DMS153 (cell line): Measurements from ENCODE around the gene DYNC1I2.
"Not testable (repeated sequence)": the region's sequence is repeated elsewhere in the genome, so short reads cannot be mapped to it uniquely, and the experiment has no call there.

Experiments
- DNase-seq: peaks from one replicate; lab custom pipeline; 2025; lab: John Stamatoyannopoulos, UW

The DYNC1I2 gene

DNA sequence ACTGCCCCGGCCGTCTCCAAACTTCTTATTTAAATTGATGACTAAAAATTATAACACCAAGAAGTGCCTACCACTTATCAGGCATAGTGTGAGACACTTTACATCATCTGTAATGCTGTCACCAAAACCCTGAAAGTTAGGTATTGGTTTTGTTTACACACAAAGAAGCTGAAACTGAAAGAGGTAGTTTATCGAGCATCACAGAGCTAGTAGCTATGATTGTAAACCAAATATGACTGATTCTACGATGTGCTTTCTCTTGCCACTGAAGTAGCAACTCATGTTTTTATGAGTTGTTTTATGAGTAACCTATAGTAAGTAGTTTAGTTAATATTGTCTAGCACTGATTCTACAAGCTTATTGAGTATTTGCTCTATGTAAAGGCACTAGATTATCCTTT lies 31.5 kb downstream of the DYNC1I2 start:
- DNase-seq = no peak

- no peak for DNase-seq
Measured at GRCh38 chr2:171719660-171720059, 32.4 kb downstream of the DYNC1I2 start.

GRCh38 chr2:171723716-171724683 lies 36.7 kb downstream of the DYNC1I2 start:
- peak; percentile 83 for DNase-seq

DNA sequence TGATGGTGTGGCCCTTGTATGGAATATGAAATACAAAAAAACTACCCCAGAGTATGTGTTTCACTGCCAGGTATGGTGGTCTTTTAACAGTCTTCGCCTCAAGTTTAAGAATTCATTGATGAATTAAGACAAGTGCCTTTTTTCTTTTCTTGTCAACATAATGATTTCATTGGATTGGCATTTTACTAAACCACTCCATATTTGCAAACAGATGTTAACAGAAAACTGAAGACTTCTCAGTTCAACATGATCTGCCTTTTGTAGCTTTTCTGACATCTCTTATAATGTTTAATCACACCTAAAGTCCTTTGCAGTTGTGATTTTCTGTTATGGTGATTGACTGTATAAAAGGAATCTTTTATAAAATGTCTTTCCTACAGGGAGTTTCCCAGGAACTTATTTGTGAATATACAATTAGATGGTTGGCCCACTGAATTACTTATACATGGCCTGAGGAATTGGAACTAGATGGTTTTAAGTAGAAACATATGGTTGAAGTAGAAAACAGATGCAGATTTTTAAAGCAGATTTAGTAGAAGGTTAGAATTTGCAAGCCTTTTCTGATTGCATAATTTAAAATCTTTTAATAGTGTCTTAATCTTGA lies 39.7 kb downstream of the DYNC1I2 start:
- DNase-seq = no peak

GRCh38 chr2:171728989-171729951 lies 42.0 kb downstream of the DYNC1I2 start:
- DNase-seq = no peak

GRCh38 chr2:171729952-171730317 lies 42.7 kb downstream of the DYNC1I2 start:
- DNase-seq = no peak

GRCh38 chr2:171735991-171736710 lies 48.9 kb downstream of the DYNC1I2 start:
- no peak for DNase-seq

- DNase-seq = no peak
Measured at GRCh38 chr2:171741189-171741588, 53.9 kb downstream of the DYNC1I2 start.

- DNase-seq = no peak
Measured at GRCh38 chr2:171742760-171743159, 55.5 kb downstream of the DYNC1I2 start.

DNA sequence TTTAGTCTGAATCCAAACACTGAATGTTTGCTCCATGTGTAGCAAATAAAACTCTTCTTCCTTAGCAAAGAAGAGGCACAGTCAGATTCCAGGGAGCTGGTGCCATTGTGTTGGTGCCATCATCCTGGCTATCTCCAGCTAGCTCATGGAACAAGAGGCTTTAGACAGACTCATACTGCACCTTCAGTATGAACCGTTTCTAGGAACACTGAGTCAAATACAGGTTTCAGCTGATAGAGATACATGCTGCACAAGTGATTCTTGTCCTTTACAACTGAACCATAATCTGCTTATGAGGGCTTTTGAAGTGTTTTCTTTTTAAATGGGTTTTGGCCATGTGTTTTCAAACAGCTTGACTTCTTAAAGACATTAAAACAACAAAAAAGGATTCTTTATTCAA lies 57.9 kb downstream of the DYNC1I2 start:
- DNase-seq = no peak

- no peak for DNase-seq
Measured at GRCh38 chr2:171745806-171746205, 58.5 kb downstream of the DYNC1I2 start.

GRCh38 chr2:171747371-171747770 lies 60.1 kb downstream of the DYNC1I2 start:
- DNase-seq = no peak

- no peak for DNase-seq
Measured at GRCh38 chr2:171754254-171754939, 67.1 kb downstream of the DYNC1I2 start.

- DNase-seq = not testable (repeated sequence)
Measured at GRCh38 chr2:171758762-171759161, 71.5 kb downstream of the DYNC1I2 start.

DNA sequence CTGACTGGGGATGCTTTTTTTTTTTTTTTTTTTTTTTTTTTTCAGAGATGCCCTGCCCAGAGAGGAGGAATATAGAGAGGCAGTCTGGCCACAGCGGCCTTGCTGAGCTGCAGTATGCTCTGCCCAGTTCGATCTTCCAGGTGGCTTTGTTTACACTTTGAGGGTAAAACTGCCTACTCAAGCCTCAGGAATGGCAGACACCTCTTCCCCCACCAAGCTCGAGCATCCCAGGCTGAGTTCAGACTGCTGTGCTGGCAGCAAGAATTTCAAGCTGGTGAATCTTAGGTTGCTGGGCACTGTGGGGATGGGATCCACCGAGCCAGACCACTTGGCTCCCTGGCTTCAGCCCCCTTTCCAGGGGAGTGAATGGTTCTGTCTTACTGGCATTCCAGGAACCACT lies 73.9 kb downstream of the DYNC1I2 start:
- not testable (repeated sequence) for DNase-seq

DNA sequence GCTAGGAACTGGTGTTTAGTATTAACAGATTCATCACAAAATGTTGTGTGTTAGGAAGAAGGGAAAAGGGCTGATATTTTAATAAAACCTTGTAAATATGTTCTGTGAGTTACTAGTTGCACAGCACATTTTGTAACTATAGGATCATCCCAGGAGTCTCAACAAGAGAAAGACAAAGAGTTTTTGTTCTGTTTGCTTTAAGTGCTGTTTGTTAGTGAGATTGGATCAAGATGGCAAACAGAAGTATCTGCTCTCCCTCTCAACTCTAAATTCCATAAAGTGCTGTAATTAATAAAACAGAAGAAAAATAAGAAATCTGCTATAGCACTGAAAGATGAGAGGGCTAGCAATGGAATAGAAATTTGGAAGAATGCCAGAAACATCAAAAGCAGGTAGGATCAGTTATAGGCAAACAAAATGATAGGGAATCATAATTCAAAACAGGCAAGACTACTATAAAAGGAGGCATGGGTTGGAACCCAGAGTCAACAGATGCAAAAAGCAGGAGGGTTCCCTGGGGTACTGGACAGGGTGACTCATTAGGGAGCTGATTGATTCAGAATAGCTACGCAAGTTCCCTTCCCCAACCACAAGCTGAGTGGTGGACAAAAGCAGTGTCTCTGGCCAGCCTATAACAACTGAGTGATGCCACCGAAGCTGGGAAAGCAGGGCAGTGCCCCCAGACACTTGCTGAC lies 75.8 kb downstream of the DYNC1I2 start:
- DNase-seq = peak; percentile 26

DNA sequence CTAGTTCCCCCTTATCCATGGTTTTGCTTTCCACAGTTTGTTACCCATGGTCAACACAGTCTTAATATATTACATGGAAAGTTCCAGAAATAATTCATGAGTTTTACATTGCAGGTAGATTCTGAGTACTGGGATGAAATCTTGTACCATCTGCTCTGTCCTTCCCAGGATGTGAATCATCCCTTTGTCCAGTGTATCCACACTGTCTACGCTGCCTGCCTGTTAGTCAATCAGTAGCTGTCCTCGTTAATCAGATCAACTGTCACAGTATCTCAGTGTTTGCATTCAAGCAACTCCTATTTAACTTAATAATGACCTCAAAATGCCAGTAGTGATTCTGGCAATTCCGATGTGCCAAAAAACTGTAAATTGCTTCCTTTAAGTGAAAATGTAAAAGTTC lies 76.3 kb downstream of the DYNC1I2 start:
- no peak for DNase-seq

DNA sequence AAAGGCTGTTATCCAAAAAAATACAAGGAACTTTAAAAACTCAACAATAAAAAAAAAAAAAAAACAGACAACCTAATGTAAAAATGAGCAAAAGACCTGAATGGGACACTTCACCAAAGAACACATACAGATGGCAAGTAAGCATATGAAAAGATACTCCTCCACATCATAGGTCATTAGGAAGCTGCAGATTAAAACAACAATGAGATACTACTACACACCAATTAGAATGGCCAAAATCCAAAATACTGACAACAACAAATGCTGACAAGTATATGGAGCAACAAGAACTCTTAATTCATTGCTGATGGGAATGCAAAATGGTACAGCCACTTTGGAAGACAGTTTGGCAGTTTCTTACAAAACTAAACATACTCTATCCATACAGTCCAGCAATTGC lies 84.2 kb downstream of the DYNC1I2 start:
- no peak for DNase-seq

DNA sequence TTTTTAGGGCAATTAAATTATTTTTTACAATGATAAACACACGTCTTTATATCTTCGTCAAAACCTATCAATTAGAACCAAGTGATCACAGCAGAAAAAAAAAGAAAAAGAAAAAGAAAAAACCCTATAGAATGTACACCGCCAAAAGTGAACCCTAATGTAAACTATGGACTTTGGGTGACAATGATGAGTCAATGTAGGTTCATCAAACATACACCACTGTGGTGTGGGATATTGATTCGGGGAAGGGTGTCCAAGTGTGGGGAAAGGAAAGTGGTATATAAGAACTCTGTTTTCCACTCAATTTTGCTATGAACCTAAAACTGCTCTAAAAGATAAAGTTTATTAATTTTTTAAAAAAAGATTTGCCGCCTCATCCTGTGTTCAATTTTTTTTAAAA lies 85.1 kb downstream of the DYNC1I2 start:
- DNase-seq = no peak

DNA sequence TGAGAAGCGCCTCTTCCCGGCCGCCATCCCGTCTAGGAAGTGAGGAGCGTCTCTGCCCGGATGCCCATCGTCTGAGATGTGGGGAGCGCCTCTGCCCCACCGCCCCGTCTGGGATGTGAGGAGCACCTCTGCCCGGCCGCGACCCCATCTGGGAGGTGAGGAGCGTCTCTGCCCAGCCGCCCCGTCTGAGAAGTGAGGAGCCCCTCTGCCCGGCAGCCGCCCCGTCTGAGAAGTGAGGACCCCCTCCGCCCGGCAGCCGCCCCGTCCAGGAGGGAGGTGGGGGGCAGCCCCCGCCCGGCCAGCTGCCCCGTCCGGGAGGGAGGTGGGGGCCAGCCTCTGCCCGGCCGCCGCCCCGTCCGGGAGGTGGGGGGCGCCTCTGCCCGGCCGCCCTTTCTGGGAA lies 87.3 kb downstream of the DYNC1I2 start:
- not testable (repeated sequence) for DNase-seq
